Renal cortical epithelial cell (primary cell): Measurements from ENCODE around the gene IGSF10. TPM values are rescaled to one million over a fixed set of nuclear protein-coding genes. Genes with fewer than 3 reads are reported as not detected.
A peak's percentile ranks its signal among the peaks of the same experiment; 100 is the strongest.
"Not testable (repeated sequence)": the region's sequence is repeated elsewhere in the genome, so short reads cannot be mapped to it uniquely, and the experiment has no call there.

Source experiments
- DNase-seq: peaks from one replicate; pipeline ENCODE4 v3.0.0-alpha.2; 2011; ENCODE audit warnings: low read depth
- total RNA-seq: library from RNA; depleted of rRNA; stranded (reverse); fragments of >200 nt; gene quantifications from 2 replicates; pipeline ENCODE4 v1.2.3, GENCODE V29; 2014

Gene IGSF10, protein sequence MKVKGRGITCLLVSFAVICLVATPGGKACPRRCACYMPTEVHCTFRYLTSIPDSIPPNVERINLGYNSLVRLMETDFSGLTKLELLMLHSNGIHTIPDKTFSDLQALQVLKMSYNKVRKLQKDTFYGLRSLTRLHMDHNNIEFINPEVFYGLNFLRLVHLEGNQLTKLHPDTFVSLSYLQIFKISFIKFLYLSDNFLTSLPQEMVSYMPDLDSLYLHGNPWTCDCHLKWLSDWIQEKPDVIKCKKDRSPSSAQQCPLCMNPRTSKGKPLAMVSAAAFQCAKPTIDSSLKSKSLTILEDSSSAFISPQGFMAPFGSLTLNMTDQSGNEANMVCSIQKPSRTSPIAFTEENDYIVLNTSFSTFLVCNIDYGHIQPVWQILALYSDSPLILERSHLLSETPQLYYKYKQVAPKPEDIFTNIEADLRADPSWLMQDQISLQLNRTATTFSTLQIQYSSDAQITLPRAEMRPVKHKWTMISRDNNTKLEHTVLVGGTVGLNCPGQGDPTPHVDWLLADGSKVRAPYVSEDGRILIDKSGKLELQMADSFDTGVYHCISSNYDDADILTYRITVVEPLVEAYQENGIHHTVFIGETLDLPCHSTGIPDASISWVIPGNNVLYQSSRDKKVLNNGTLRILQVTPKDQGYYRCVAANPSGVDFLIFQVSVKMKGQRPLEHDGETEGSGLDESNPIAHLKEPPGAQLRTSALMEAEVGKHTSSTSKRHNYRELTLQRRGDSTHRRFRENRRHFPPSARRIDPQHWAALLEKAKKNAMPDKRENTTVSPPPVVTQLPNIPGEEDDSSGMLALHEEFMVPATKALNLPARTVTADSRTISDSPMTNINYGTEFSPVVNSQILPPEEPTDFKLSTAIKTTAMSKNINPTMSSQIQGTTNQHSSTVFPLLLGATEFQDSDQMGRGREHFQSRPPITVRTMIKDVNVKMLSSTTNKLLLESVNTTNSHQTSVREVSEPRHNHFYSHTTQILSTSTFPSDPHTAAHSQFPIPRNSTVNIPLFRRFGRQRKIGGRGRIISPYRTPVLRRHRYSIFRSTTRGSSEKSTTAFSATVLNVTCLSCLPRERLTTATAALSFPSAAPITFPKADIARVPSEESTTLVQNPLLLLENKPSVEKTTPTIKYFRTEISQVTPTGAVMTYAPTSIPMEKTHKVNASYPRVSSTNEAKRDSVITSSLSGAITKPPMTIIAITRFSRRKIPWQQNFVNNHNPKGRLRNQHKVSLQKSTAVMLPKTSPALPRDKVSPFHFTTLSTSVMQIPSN (N-terminal part only)
- 0.05 TPM in 1 of 2 replicates, not detected in the other for total RNA-seq

DNA sequence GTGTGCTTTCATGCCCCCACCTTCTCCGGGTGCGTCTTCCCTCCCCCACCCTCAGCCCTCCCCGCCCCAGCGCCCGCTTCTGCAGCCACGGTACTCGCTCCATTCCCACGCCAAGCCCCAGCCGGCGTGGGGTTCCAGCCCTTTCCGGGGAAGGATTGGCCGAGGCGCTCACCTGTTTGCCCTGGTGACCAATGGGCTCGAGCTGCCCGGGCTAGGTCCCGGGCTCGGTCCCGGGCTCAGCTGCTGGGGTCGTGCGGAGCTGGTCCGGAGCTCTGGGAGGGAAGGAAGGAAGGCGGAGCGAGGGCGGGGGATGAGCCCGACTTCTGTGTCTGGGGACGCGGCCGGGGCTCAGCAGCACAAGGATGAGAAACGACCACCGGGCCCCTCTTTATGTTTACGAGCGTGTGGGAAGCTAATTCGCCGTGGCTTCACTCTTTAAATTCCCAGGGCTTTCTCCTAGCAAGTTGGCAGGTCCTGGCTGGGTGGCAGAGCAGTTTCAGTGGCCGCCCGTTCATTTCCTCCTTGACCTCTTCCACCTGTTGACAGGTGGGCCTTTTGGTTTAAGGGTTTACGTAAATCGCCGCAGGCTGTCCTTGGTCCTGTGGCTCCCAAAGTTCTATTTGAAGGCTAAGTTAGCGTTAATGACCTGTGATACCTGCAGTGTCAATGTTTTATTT is at the start of gene IGSF10:
IGSF10 (minus strand) TSS at position 288 of the 677 bp plus-strand sequence. CDS start 2,352 bp downstream, outside the sequence.
- DNase-seq = no peak

DNA sequence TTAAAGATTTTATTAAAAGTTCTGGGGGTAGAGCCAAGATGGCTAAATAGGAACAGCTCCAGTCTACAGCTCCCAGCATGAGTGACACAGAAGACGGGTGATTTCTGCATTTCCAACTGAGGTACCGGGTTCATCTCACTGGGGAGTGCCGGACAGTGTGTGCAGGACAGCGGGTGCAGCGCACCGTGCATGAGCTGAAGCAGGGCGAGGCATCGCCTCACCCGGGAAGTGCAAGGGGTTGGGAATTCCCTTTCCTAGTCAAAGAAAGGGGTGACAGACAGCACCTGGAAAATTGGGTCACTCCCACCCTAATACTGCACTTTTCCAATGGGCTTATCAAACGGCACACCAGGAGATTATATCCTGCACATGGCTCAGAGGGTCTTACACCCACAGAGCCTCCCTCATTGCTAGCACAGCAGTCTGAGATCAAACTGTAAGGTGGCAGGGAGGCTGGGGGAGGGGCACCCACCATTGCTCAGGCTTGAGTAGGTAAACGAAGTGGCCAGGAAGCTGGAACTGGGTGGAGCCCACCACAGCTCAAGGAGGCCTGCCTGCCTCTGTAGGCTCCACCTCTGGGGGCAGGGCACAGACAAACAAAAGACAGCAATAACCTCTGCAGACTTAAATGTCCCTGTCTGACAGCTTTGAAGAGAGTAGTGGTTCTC is 48.7 kb upstream of the IGSF10 start:
- DNase-seq = not testable (repeated sequence)

DNA sequence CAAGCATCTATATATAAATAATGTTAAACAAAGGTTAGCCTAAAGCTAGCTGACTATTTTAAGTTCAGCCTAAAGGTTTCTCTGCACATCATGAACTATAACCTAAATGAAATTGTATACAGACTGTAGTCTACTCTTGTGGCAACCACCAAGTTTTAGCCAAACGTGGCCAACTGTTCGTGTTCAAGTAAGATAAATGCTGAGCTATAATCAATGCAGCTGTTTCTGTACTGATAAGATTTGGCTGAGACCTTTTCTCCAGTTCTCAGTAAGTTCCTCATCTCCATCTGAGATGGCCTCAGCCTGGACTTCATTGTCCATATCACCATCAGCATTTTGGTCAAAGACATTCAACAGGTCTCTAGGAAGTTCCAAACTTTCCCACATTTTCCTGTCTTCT is 43.7 kb upstream of the IGSF10 start:
- DNase-seq = no peak

DNA sequence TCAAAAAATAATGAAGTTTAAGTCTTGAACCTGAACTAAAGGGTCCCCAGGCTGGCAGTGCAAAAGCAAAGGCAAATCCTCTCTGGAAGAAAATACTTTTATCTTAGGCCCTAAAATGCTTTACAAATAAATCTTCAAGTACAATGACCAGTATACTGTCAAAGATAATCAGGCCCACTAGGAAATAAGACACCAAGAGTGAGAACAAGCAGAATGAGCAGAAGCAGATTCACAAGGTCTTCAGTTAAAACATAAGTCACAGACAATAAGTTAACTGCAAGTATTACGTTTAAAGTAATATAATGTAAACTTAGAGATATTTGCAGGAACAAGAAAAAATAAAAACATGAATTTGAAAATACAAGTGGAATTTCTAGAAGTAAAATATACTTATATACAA is 42.2 kb upstream of the IGSF10 start:
- DNase-seq = no peak

DNA sequence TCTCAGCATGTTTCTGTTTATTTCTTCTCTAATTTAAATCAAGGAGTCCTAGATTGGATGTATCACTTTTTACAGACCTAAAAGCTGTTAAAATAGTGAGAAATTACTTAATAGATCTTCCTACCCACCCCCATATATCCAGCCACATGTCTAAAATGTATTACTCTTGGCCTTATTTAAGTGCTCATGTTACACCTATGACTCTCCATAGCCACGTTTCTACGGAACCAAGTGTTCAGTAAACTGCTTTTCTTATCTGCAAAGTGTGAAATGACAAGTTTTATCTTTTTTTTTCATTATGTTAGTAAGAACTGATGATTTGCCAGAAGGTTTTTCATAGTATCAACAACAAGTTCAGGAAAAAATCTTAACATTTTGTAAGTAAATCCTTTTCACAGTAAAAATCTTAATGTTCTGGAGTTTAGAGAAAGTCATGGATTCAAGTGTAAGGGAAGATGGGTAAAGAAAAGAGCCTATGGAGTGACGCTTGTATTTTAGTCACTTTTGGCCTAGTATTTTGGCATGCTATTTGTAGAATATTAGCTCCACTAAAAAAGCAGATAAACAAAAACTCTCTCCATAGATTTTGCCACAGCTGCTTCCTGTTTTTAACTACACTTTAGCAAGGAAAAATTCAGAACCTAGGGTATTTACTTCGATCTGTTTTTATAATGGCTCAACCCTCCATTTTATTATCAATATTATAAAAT is 41.2 kb upstream of the IGSF10 start:
- no peak for DNase-seq

DNA sequence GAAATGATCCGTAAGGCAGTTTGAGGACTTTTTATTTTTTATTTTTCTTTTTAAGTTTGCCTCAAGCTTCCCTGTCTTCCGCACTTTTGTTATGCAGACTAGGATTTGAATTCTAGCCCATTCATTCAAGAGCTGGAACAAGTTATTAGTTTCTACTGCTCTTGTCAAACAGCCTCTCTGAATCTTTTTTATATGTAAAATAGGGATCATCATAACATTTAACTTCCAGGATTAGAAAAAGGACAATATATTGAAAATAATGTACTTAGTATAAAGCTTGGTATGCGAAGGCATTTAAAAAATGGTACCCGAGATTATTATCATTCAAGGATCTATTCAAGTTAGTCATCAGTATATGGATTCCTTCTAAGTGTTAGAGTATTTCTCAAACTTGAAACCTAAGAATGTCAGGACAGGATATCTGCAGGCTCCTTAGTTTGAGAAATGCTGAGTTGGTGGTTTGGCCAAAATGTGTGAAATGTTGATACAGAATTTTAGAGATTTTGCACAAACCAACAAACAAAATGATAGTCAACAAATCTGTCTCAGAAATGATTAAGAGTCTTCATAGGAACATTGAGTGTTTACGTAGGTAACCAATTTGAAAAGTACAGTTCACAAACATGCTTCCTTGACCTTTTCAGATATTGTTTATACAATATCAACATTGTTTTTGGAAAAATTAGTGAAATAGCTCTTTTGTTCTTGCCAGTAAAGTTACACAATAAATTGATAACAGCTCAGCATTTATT is 40.5 kb upstream of the IGSF10 start:
- no peak for DNase-seq

DNA sequence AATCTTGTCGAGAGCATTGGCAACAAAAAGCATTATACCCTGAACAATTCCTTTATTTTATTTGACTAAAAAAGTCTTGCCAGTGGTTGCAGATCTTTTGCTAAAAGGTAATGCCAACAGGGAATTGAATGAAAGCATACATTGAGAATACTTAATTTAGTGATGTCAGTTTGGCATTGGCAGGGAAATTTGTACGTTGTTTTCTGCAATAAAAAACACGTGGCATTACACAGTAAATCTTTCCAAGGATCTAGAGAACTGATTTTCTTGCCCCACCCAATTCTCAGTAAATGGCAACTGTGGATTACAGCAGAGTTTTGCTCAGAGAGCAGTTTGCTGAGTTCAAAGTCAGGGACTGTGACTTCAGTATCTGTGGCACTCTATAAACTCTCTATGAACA is 38.3 kb upstream of the IGSF10 start:
- no peak for DNase-seq

DNA sequence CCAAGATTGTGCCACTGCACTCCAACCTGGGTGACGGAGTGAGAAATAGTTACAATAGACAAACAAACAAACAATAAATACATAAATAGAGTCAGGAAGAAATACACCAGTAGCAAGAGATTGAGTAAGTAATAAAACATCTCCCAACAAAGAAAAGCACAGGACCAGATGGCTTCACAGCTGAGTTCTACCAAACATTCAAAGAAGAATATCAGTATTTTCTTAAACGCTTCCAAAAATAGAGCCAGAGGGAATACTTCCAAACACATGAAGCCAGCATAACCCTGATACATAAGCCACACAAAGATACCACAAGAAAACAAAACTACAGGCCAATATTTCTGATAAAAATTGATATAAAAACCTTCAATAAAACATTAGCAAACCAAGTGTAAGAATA is 30.7 kb upstream of the IGSF10 start:
- no peak for DNase-seq

DNA sequence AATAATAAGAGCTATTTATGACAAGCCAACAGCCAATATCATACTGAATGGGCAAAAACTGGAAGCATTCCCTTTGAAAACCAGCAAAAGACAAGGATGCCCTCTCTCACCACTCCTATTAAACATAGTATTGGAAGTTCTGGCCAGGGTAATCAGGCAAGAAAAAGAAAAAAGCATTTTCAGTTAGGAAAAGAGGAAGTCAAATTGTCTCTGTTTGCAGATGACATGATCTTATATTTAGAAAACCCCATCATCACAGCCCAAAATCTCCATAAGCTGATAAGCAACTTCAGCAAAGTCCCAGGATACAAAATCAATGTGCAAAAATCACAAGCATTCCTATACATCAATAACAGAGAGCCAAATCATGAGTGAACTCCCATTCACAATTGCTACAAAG is 27.0 kb upstream of the IGSF10 start:
- DNase-seq = not testable (repeated sequence)

DNA sequence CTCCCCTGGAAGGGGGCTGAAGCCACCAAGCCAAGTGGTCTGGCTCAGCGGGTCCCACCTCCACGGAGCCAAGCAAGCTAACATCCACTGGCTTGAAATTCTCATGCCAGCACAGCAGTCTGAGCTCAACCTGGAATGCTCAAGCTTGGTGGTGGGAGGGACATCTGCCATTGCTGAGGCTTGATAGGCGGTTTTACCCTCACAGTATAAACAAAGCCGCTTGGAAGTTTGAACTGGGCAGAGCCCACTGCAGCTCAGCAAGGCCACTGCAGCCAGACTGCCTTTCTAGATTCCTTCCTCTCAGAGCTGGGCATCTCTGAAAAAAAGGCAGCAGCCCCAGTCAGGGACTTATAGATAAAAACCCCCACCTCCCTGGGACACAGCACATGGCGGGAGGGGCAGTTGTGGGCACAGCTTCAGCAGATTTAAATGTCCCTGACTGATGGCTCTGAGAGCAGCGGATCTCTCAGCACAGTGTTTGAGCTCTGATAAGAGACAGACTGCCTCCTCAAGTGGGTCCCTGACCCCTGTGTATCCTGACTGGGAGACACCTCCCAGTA is 23.2 kb upstream of the IGSF10 start:
- no peak for DNase-seq

DNA sequence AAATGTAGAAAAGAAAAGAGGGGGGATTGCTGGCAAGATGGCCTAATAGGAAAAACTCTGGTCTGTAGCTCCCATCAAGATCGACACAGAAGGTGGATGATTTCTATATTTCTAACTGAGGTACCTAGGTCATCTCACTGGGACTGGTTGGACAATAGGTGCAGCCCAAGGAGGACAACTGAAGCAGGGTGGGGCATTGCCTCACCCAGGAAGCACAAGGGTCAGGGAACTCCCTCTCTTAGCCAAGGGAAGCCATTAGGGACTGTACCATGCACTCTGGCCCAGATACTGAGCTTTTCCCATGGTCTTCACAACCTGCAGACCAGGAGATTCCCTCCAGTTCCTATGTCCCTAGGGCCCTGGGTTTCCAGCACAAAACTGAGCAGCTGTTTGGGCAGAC is 22.6 kb upstream of the IGSF10 start:
- DNase-seq = no peak

DNA sequence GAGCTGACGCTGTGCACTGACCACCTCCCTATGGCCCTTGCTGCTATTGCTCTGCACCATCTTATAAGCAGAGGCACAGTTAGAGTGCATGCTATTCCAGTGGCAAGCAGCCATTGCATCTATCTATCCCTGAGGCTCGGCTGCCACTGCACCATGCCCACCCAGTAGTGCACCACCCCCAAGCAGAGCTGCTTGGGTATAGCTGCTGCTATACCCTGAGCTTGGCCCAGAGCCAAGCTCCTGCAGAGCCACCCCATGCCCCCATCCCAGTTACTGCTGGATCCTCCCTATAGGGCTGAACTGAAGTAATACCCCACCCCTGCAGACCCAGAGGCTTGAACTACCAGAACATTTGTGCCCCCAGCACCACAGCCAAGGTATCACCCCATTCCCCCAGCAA is 19.6 kb upstream of the IGSF10 start:
- no peak for DNase-seq

DNA sequence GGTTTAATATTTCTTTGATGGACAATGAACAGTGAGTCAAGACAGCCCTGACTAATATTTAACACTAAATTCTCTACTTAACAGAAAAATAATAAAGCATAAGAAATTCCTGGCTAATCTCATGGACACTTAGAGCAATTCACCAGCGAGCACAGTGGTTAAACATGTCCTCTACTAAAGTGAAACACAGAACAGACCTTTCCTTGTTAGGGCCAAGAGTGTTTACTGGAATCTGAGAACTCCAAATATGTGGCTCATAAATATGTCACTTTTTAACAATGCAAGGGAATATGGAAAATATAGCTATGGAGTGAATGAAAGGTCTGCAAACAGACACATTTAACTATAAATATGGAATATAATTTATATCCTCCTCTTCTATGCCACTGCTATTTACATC is 18.6 kb upstream of the IGSF10 start:
- DNase-seq = no peak

DNA sequence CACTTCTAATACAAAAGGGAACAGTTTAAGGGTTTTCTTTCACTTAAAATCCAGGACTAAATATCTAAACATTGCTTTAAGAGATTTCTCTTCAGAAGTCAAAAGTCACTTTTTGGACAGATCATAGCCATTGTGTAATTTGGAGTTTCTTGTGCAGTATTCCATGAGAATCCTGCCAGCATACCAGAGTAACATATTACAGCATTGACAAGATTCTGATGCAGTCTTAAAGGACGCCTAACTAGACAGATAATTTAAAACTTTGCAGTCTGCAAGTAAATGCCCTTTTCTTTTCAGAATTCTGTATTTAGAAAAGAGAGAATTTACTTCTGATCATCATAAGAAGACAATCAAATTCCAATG is 17.5 kb upstream of the IGSF10 start:
- DNase-seq = no peak

DNA sequence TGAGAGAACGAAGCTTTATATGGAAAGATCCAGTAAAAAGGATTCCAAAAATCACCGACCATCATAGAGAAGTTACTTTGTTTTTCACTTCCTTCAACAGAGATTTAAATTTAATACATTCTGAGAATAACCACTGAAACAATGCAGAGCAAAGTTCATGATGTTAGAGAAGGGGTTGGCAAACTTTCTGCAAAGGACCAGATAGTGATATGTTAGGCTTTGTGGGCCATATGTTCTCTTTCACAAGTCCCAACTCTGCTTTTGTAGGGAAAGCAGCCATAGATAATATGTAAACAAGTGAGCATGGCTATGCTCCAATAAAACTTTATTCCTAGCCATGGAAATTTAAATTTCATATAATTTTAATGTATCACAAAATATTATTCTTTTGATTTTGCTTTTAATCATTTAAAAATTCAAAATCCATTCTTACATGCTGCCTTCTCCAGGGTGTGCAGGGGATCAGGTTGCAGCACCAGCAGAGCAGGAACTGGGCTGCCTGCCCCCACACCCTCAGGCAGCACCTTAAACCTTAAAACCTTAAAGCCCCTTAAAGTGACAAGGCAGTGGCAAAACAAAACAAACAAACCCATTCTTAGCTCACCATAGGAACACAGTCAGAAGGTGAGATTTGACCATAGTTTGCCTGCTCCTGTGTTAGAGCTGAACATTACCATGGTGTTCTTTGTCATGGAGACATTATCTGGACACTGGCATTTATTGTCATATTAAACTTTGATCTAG is 16.9 kb upstream of the IGSF10 start:
- no peak for DNase-seq

DNA sequence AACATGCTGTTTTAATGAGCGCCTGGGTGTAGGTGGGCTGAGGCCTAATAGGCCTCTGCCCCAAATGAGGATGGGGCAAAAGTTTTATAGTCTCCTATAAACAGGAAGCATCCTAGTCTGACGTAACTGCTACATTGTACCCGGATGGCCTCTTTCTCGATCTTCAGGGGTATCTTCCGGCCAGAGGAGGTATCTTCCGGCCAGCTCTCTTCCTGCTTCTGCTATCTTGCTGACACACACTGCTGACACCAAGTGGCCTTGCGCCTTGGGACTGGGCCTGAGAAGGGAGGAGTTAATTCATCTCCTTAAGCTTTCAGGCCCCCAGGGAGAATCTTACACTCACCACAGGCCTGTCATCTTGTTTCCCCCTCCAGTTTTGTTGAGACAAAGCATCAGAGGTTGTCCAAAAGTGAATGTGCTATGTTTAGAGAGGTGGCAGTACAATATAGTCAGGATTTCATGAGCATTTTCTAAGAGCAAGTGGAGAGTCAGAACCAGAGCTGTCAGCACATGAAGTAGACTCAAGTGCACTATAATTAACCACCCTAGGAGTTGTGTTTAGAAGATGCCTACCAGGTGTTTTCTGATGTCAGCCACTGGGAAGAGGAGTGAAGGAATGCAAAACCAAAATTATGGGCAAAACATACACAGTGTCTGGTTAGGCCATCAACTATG is 15.6 kb upstream of the IGSF10 start:
- no peak for DNase-seq

DNA sequence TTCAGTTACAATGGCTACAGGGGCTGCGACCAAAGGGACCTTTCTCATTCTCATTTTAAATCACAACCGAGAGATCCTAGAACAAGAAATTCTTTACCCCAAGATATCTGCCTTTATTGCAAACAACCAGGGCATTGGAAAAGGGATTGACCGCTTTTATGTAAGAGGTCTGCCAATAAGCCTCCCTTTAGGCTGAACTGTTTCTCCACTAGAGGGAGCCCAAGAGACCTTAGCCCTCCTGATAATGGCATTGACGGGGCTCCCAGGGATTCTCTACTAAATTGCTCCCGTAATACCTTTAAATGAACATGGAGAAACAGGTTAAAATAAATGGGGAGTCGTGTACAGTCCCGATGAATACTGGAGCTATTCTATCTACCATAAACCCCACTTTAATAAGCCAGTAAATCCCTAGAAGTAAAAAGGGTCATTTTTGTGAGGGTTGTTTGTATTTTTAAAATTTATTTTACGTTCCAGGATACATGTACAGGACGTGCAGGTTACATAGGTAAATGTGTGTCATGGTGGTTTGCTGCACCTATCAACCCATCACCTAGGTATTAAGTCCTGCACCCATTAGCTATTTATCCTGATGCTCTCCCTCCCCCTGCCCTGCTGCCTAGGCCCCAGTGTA is 7.5 kb upstream of the IGSF10 start:
- peak; percentile 61 for DNase-seq

DNA sequence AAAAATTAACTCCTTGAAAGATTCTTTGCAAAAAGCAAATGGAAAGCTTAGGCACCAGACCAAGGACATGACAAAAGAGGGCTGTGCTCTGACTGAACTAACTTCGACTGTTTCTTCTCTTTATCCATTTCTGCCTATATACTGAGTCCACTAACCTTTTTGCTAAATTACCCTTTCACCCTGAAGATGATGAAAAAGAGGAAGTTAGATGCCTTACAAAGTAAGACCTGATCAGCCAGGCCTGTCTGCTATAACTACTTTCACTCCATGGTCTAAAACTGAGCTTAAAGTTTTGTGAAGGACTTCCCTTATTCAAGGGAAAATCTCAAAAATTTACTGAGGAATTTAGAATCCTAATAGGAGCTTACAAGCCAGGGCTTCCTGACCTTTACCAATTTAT is 6.2 kb upstream of the IGSF10 start:
- DNase-seq = no peak
